Lower leg skin (tissue), 4 donors: ENCODE data around the gene ASIC4. TPM values are rescaled to one million over a fixed set of nuclear protein-coding genes. Genes with fewer than 3 reads are reported as not detected.

Experiments
- DNase-seq, 2 donors: peaks; one replicate each; pipeline ENCODE4 v3.0.0-alpha.2; 2019; ENCODE audit warnings: low spot score in 2 of 2
- H3K4me3 ChIP-seq: fragments of 200-600 bp; sonication (generic); 2 replicates; pipeline ENCODE4 v1.5.1; 2017; ENCODE audit warnings: mild to moderate bottlenecking, low read depth; ENCODE audit not compliant: poor library complexity, severe bottlenecking
- CTCF ChIP-seq, 3 donors: fragments of 450-650 bp; IDR thresholded peaks; one replicate each; pipeline ENCODE4 v1.5.1; 2016; ENCODE audit warnings: antibody characterized with exemption in 3 of 3, mild to moderate bottlenecking in 3 of 3, moderate library complexity in 2 of 3
- POLR2A ChIP-seq, 2 donors: fragments of 450-650 bp; IDR thresholded peaks; one replicate each; pipeline ENCODE4 v1.6.1; 2016 to 2017; ENCODE audit warnings: antibody characterized with exemption in 2 of 2, mild to moderate bottlenecking in 1 of 2, moderate library complexity in 1 of 2
- WGBS, 2 donors: methylation state at CpG; one replicate each; pipeline ENCODE4 v1.1.5; 2018; 5-methylcytosine and 5-hydroxymethylcytosine counted together
- intact Hi-C: fragments of 100-400 bp; cut with DNase I; formaldehyde crosslinking; loops from one replicate; pipeline ENCODE4 v1.15.0; 2023; ENCODE audit warnings: low total_unique reads
- total RNA-seq, 4 donors: library from RNA; depleted of rRNA; stranded (reverse); fragments of >200 nt; gene quantifications; one replicate each; pipeline ENCODE4 v1.1.0, GENCODE V29; 2016

Gene ASIC4
- total RNA-seq, 4 donors from 2014 or later: 0.26 TPM; not detected in 3

- TF ChIP-seq CTCF (IDR thresholded peaks at IDR 0.05) (no peak), POLR2A (IDR thresholded peaks at IDR 0.05) (no peak)
- H3K4me3 ChIP-seq: no peak overlapping the region
- intact Hi-C loops: no loop called here
- 92 to 93% methylated on average over 18 of the region's 18 CpGs for WGBS, 2 donors
- DNase-seq: no peak
Observed at GRCh38 chr2:219548990-219549389, 34.7 kb downstream of the ASIC4 start.

GRCh38 chr2:219549619-219550018, 35.3 kb downstream of the ASIC4 start:
- intact Hi-C loops: loop anchor here (10.0 kb wide), 1 partner anchor 85 kb away; no protein-coding TSS in a partner anchor
- WGBS, 2 donors: 86% methylated on average over 5 to 9 of the region's 9 CpGs
- no peak for DNase-seq
- no peak overlapping the region for H3K4me3 ChIP-seq
- TF ChIP-seq CTCF (IDR thresholded peaks at IDR 0.05) (no peak), POLR2A (IDR thresholded peaks at IDR 0.05) (no peak)

GRCh38 chr2:219551441-219552381, 37.4 kb downstream of the ASIC4 start:
- intact Hi-C loops: loop anchor here (10.0 kb wide), 1 partner anchor 83 kb away; no protein-coding TSS in a partner anchor

GRCh38 chr2:219552382-219553167, 38.3 kb downstream of the ASIC4 start:
- DNase-seq: peak; percentile 75 to 97
- peak overlapping the region; percentile 32 for H3K4me3 ChIP-seq
- TF ChIP-seq CTCF (IDR thresholded peaks at IDR 0.05): no peak
- TF ChIP-seq POLR2A (IDR thresholded peaks at IDR 0.05): no peak
- 2 to 4% methylated on average over 47 to 51 of the region's 99 CpGs for WGBS, 2 donors
- intact Hi-C loops: loop anchor here (10.0 kb wide), 1 partner anchor 82 kb away; no protein-coding TSS in a partner anchor

More at GRCh38 chr2:219551441-219552381, 37.4 kb downstream of the ASIC4 start:
- TF ChIP-seq CTCF (IDR thresholded peaks at IDR 0.05) (no peak), POLR2A (IDR thresholded peaks at IDR 0.05) (no peak)
- 5 to 9% methylated on average over 22 to 43 of the region's 54 CpGs for WGBS, 2 donors
- DNase-seq: no peak
- H3K4me3 ChIP-seq: peak overlapping the region; percentile 32

- no peak for DNase-seq
- H3K4me3 ChIP-seq: no peak overlapping the region
- 31 to 41% methylated on average over 5 to 7 of the region's 7 CpGs for WGBS, 2 donors
- intact Hi-C loops: loop anchor here (10.0 kb wide), 1 partner anchor 82 kb away; no protein-coding TSS in a partner anchor
- TF ChIP-seq POLR2A (IDR thresholded peaks at IDR 0.05): no peak
- no peak for TF ChIP-seq CTCF (IDR thresholded peaks at IDR 0.05)
Observed at GRCh38 chr2:219553168-219553417, 38.8 kb downstream of the ASIC4 start.
